Thyroid gland (tissue), 4 donors: ENCODE results near the gene ALPL.

Experiments
- POLR2A ChIP-seq, 2 donors: fragments of 450-650 bp; IDR thresholded peaks; one replicate each; pipeline ENCODE4 v1.6.1; 2017; ENCODE audit warnings: antibody characterized with exemption in 2 of 2, mild to moderate bottlenecking in 2 of 2, moderate library complexity in 1 of 2
- TF ChIP-seq, protein P1 (sequence below), 6 experiments: fragments of 200-600 bp in 3 of 6; fragments of 450-650 bp in 3 of 6; sonication (generic) in 3 of 6; IDR thresholded peaks; one replicate each; pipeline ENCODE4 v1.5.1; 2016 to 2019; ENCODE audit warnings: antibody characterized with exemption in 6 of 6, mild to moderate bottlenecking in 2 of 6, inconsistent platforms in 1 of 6, moderate library complexity in 1 of 6

DNA sequence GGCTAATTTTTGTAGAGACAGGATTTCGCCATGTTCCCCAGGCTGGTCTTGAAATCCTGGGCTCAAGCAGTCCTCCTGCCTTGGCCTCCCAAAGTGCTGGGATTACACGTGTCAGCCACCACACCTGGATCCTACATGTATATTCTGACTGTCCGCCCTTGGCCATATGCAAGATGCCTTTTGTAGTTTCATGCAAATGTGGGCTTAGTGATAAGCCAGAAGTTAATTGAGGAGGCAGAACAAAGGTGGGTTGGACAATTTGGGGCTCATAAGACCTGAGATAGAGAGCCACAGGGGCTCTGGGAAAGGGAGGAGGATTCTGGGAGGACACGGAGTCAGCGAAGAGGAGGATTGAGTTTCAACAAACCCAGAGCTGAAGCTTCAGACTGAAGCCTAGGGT, 24.9 kb downstream of the ALPL start:
- TF ChIP-seq, protein P1, sequence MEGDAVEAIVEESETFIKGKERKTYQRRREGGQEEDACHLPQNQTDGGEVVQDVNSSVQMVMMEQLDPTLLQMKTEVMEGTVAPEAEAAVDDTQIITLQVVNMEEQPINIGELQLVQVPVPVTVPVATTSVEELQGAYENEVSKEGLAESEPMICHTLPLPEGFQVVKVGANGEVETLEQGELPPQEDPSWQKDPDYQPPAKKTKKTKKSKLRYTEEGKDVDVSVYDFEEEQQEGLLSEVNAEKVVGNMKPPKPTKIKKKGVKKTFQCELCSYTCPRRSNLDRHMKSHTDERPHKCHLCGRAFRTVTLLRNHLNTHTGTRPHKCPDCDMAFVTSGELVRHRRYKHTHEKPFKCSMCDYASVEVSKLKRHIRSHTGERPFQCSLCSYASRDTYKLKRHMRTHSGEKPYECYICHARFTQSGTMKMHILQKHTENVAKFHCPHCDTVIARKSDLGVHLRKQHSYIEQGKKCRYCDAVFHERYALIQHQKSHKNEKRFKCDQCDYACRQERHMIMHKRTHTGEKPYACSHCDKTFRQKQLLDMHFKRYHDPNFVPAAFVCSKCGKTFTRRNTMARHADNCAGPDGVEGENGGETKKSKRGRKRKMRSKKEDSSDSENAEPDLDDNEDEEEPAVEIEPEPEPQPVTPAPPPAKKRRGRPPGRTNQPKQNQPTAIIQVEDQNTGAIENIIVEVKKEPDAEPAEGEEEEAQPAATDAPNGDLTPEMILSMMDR (IDR thresholded peaks at IDR 0.05): no peak
- no peak for TF ChIP-seq POLR2A (IDR thresholded peaks at IDR 0.05)
